GM19099 (cell line): ENCODE results near the gene SLC13A3.

Experiments used
- POLR2A ChIP-seq: IDR thresholded peaks from 3 replicates; pipeline ENCODE4 v1.6.1; 2011; ENCODE audit warnings: low read depth; ENCODE audit not compliant: insufficient read length; ENCODE audit errors: extremely low read depth

SLC13A3 gene

DNA sequence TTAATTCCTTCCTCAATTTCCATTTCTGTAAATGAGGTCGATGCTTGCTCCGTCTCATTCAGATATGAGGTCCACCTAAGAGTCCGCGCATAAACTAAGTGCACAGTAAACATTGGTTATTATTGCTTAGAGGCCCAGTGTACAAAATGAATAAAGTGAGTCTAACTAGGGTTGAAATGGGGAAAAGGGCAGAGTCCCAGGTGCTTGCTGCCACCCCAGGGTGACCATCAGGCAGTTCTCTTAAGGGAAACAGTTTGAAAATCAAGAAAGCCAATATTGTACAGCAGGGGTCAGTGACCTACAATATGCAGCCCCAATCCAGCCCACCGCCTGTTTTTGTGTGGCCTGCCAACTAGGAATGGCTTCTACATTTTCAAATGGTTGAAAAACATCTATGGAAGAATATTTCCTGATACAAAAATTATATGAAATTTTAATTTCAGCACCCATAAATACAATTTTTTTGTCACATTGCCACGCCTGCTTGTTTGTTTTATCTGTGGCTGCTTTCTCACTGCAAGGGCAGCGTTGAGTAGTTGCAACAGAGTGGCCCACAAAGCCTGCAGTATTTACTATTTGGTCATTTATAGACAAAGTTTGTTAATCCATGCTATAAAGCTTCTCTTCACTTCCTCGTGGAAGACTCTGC, 43.3 kb downstream of the SLC13A3 start:
- TF ChIP-seq POLR2A = no peak

DNA sequence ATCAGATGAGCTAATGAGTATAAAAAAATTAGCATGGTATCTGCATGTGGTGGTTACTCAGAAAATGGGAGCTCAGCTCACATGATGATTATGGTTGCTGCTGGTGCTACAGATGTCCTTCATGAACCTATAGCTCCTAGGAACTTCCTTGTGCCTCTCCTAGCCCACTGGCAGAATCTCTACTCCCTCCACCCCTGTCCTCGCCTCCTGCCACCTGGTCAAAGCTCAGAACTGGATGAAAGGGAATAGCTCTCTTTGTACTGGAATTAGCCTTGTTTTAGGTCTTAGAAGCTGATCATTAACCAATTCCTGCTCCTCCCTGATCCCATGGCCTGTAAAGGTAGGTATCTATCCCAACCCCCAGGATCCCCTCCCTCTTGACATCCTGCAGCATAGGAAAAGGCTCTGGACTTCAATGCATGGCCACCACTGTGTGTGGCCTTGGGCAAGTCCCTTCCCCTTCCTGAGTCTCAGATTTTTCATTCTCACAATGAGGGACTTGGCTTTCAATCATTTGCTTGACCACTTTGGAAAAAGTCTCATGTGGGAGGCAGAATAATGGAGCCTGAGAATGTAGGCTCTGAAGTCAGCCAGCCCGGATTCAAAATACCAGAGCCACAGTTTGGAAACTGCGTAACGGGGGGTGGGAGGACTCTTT, 43.9 kb downstream of the SLC13A3 start:
- TF ChIP-seq POLR2A = no peak

DNA sequence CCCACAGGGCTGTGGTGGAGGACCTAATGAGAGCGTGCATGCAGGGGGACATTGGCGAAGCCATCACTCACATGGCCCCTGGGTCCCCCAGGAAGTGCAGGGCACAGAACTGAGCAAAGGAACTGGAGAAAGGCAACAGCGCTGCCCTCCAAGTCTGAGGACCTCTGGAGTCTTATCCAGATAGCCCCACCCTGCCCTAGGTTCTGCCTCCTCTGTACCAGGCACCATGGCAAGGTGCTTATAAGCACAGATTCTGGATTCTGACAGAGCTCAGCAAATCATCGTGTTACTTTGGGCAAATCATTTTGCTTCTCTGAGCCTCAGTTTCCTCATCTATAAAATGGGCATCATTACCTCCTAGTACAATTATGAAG, 44.5 kb downstream of the SLC13A3 start:
- TF ChIP-seq POLR2A = no peak

DNA sequence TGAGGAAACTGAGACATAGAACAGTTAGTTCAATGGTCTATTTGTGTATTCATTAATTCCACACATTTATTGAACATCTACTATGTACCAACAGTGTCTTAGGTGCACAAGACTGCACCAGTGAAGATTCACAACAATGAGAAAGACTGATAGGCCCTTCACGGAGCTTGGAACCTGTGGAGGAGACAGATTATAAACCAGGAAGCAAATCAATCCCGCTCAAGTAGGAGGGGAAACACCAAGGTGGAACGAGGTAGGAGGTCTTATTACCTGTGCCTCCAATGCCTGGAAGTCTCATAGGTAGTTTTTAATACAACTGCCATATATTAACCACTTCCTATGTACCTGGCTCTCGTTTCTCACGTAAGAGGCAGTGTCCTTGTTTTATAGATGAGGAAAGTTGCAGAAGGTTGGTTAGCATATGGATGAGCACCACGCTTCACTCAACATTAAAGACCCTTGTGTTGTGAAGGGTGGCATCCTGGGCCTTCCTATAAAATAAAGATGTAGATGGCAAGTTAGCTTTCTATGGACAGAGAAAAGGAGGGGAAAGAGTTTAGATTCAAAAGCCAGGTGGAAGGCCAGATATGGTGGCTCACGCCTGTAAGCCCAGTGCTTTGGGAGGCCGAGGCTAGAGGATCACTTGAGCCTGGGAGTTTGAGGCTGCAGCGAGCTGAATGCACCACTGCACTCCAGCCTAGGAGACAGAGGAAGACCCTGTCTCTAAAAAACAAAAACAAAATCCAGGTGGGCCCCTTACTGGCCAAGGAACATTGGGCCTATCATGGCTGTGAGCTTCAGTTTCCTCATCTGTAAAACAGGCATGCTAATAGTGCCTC, 45.1 kb downstream of the SLC13A3 start:
- TF ChIP-seq POLR2A = no peak

DNA sequence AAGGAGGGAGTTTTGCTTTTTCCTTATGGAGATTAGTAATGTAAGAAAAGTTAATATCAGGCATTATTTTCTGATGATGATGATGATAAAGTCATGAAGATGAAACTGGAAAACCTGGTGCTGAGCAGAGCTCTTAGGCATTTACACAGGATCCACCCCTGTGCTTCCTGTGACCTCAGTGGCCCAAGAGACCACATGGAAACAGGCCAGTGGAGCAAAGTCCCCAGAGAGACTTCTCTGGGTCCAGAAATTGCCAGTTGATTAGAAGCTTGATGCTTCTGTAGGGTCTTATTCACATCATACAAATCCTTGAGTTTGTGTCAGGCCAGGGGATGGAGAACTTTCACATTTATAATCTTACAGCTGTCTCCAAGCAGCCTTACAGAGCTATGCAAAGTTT, 46.1 kb downstream of the SLC13A3 start:
- TF ChIP-seq POLR2A = no peak

DNA sequence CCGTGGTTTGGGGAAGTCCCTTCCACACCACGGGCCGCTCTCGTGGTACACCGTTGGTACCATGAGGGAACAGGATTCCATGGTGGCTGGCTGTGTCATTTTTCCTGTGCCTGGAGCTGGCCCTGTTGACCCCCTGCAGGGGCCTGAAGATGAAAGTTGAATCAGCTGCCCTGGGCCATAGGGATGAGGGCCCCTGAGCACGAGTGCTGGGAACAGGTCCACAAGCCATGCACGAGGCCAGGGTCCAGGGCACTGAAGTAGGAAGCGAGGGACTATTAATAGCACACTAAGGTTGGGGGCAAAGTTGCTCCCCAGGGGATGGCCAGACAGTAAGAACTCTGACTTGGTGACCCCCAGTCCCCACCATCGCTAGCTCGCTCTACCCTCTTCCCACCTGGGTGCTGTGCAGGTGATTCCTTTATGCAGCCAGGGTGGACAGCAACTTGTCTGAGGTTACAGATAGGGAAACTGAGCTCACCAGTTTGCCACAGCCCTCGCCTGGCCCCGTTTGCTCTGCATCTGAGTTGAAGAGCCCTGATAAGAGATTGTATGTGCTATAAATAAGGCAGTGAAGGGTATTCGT, 46.6 kb downstream of the SLC13A3 start:
- no peak for TF ChIP-seq POLR2A

DNA sequence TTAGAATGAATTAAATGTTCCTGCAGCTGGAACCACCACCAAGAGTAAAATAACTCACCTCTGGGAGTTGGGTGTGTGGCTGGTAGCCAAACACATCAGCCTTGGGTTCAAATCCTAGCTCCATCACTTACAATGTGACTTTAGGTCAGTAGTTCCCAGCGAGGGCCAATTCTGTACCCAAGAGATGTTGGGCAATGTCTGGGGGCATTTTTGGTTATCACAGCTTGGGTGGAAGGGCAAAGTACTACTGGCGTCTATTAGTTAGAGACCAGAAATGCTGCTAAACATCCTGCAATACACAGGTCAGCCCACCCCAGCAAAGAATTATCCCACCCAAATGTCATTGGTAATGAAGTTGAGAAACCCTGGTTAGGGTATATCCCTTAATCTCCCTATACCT, 48.8 kb downstream of the SLC13A3 start:
- no peak for TF ChIP-seq POLR2A

DNA sequence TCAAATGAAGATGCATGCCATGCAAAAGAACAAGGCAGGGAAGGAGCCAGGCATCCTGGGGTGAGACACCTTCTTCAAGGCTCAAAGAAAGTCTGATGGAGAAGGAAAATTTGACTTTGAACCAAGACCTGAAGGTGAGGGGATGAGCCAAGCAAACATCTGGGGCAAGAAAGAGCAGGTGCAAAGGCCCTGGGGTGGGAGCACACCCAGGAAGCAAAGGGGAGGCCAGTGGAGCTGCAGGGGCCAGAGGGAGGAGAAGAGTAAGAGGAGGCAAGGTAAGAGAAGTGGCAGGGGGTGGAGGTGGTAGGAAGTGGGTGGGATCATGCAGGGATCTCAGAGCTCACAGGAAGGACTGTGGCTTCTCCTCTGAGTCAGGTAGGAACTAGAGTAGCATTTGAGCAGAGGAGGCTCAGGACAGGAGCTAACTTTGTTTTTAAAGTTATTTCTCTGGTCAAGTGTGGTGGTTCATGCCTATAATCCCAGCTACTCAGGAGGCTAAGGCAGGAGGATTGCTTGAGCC, 49.6 kb downstream of the SLC13A3 start:
- no peak for TF ChIP-seq POLR2A

DNA sequence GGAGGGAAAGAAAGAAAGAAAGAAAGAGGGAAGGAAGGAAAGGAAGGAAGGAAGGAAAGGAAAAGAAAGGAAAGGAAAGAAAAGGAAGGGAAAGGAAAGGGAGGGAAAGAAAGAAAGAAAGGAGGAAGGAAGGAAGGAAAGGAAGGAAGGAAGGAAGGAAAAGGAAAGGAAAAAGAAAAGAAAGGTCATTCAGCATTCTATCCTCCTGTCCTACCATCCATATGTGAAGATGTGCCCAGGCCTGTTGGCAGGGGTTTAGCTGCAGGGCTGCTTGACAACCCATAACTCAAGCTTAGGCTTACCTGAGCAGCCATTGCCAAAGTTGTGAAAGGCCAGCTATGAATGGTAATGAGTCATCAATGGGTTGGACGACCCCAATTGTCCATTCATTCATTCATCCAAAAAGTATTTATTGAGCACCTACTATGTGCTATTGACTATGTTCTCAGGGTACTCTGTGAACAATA, 50.9 kb downstream of the SLC13A3 start:
- TF ChIP-seq POLR2A = no peak

DNA sequence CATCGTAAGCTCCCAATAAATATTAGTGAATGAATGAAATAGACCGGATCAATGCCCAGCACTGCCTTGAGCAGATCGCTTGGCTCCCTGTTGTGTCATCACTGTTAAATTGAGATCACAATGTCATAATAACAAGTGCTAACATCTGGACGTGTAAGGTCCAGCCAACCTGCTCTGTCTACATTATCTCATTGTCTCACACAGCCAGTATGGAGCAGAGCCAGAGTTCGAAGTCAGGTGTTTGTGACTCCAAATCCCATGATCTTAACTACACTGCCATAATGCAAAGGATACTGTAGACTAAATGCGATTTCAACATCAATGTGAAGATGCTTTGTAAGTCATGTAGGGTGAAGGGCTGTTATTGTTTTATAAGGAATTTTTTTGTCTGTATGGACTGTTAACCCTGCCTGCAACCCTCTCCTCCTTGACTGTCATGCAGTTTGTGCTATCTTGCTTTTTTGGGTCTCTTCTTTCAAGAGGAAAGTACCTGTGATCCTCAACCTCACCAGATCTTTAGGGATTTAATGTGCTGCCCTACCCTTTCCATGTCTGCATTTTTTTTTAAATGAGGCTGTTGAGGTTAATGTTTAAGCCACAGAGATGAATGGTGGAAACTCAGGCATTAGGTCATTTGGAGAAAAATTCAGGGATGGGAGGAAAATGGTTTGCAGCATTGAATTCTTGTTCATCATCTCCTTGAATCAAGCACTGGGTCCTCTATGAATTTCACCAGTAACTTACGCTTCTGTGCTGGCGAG, 51.9 kb downstream of the SLC13A3 start:
- TF ChIP-seq POLR2A = no peak

DNA sequence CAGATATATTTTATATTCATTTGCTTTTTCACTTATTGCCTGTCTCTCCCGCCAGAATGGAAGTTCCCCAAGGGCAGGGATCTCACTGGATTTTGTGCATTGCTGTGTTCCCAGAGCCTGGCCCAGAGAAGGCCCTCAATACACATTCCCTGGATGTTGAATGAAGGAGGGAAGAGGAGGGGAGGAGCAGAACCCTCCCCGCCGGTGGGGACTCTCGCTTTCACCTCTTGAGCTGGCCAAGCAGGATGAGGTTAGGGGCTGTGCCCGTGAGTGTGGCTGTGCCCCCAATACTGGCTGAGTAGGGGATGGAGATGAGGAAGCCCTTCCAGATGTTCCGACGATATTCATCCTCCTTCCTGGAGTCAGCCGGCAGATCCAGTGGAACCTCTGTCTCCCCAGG, 55.3 kb downstream of the SLC13A3 start:
- TF ChIP-seq POLR2A = no peak

DNA sequence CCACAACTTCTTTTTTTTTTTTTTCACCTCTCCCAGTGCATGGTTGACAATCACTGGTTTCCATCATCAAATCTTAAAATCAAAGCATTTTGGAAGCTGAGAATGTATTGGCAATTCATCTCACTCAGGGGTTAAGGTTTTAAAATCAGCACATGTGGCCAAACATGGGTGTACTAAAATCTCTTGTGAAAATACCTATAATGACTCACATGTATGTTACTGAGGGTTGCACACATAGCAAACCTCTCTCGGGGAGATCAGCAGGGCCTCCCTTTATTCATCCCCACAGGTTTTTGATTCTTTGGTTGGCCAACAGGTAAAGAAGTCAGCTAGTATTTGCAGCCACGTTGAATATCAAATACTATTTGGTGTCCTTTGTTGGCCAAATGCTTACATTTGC, 56.5 kb downstream of the SLC13A3 start:
- TF ChIP-seq POLR2A = no peak

DNA sequence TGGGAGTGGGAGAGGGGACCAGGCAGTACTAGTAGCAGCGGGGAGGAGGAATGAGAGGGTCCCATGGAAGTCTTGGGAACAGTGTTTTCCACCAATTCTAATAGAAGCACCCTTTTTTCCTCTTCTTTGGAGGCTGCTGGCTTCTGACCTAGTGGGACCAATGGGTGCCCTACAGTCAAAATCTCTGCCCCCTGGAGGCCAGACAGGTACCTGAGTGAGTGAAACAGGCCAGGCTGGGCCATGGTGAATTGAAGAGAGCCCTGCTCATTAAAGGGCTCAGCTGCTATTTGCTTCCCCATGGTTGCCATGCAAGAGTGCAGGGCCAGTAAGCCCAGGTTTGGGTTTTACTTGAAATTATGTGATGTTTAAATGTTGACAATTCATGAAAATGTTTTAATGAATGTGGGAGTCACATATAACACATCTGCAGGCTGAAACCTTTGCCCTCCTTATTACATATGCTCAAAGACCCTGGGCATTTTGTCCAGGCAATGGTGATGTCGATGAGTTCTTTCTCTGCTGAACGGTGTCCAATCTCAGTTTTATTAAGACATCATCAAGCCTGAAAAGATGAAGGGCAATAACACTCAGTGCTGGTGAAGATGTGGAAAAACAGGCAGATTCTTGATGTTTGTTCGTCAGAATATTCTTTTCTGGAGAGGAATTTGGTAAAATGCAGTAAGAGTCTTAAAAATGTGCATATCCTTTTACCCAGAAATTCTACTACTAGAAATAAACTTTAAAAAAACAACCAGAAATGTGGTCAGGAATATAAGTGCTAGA, 58.5 kb downstream of the SLC13A3 start:
- TF ChIP-seq POLR2A = no peak

DNA sequence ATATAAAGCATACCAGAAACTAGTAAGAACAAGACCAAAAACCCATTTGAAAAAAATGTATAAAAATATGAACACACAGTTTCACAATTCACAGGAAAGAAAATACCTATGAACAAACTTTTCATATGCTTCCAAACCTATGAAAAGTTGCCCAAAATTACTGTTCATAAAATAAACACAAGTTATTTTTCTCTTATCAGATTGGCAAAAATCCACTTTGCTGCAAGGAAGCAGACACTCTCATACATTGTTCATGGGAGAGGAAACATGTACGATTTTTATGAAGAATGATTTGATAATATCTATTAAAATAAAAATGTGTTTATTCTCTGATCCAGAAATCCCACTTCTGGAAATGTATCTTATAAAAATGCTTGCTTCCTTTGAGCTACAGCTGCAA, 60.8 kb downstream of the SLC13A3 start:
- TF ChIP-seq POLR2A = no peak
